ENCODE data around the gene EMP2.

EMP2 gene

DNA sequence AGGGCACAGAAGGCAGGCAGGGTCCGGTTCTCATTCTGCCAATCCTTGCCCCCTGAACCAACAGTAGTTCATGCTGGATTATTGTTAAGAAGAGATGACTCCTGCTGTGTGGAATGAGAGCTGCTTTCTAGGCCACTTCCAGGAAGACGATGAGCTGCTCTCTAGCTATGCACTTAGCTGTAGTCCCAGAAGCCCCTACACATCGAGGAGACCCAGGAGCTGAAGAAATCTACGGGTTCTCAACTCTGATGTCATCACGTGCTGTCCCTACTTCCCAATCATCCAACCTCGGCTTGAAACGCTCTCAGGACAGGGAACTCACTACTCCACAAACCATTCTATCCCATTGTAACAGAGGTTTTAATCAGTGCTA lies 29.0 kb upstream of the EMP2 start:
- DNase-seq = no peak

- DNase-seq = no peak
Observed at GRCh38 chr16:10608687-10609401, 28.4 kb upstream of the EMP2 start.

DNA sequence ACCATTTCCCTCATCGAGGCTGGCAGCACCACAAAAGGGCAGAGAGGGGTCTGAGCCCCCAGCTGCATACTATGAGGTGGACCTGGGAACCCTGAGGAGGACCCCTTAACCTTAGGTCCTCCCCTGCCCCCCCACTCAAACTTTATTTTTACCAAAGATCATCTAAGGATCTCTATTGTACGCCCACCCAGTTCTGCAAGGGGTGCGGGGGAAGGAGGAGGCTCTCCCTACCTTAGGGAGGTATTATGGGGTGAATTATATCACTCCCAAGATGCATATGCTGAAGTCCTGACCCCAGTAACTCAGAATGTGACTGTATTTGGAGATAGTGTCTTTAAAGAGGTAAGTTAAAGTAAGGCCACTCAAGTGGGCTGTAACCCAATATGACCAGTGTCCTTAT lies 26.8 kb upstream of the EMP2 start:
- DNase-seq = no peak

GRCh38 chr16:10606607-10607006 lies 26.2 kb upstream of the EMP2 start:
- no peak for DNase-seq

- DNase-seq = no peak
Observed at GRCh38 chr16:10605636-10606035, 25.2 kb upstream of the EMP2 start.

DNA sequence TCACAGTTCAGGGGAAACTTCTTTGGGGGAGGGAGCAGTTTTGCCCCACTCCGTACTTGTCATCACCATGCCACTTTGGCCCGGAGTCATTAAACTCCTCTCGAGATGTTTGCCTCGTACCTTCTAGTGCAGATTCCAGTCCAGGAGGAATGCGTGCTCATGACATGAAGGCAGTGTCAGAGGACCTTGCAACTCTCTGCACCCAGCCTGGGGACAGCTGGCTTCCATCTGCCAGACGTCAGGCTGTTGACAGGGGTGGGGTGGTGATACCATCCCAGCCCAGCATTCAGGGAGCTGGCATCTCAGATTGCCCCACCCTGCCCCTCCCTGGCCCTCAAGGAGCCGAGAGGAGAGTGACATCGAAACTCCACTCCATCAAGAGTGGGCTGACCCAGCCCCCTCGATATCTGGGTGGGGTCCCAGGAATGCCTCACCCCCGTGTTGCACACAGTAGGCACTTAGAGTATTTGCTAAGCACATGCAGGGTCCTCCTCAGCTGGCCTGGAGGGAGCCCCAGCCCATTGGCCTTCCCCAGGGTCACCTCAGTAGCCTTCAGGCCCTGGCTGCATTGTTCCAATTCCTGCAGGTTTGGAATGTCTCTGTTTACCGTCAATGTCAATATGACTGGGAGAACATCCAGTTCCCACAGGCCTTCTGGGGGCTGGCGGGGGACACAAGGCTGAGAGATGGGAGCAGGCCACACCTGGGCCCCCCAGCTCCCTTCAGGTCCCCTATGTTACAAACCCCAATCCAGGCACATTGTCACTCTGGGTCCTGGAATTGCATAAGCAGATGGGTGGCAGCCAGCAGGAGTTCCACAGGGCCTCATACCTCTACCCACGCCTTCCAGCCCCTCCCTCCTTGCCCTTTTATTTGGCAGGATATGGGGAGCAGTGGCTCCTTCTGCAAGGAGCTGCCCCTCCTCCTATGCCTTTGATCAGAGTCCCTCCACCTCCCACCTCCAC lies 21.3 kb upstream of the EMP2 start:
- DNase-seq = no peak

GRCh38 chr16:10600782-10601443 lies 20.5 kb upstream of the EMP2 start:
- DNase-seq = no peak

GRCh38 chr16:10599626-10600025 lies 19.2 kb upstream of the EMP2 start:
- DNase-seq = no peak

GRCh38 chr16:10598157-10598556 lies 17.8 kb upstream of the EMP2 start:
- DNase-seq = no peak

- DNase-seq = no peak
Observed at GRCh38 chr16:10597187-10597601, 16.8 kb upstream of the EMP2 start.

- DNase-seq = no peak
Observed at GRCh38 chr16:10594312-10594950, 14.0 kb upstream of the EMP2 start.

DNA sequence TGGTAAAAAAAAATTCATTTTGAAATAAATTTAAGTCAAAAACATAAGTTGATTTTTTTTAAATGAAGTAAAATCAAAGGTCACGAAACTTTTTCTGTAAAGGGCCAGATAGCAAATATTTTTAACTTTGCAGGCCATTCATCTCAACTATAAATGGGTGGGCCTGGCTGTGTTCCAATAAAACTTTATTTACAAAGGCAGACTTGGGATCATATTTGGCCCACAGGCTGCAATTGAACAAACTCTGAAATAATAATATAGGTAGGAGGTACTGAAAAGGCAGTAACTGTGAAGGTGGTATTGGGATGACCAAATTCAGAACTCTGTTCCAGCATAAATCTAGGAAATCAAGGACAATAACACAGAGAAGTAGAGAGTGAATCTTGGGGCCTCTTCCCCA lies 12.2 kb upstream of the EMP2 start:
- DNase-seq = no peak

GRCh38 chr16:10590342-10590741 lies 9.9 kb upstream of the EMP2 start:
- DNase-seq = no peak

DNA sequence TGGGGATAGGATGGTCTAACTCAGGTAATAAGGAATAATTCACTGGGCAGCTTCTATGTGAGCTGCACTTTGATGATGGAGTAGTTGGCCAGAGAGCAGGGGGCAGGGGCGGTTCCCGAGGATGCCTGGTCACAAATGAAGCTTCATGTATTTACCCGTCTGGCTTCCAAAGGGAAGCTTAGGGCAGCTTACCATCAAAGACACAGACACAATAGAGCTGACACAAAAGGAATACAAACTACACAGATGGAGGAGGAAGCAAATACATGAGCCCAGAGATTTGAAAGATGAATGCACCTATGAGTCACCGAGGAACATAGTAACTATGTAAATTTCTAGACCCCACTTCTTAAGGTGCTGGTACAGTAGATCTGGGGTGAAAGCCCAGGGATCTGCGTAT lies 8.7 kb upstream of the EMP2 start:
- no peak for DNase-seq

DNA sequence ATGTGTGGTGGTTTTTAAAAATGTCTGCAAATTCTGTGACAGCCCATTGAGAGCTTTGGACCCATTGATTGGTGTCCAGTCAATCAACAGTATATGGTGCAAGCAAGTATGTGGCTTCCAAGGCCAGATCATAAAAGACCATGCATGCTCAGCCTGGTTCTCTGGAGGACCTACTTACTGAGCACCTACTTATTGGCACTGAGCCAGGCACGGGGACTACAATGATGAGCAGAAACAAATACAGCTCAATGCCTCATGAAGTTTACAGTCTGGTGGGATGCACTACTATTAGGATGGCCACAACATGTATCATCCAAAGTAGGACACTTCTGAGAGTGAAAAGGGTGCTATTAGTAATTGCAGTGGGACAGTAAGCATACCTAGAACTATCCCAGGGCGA lies 7.2 kb upstream of the EMP2 start:
- DNase-seq = no peak

DNA sequence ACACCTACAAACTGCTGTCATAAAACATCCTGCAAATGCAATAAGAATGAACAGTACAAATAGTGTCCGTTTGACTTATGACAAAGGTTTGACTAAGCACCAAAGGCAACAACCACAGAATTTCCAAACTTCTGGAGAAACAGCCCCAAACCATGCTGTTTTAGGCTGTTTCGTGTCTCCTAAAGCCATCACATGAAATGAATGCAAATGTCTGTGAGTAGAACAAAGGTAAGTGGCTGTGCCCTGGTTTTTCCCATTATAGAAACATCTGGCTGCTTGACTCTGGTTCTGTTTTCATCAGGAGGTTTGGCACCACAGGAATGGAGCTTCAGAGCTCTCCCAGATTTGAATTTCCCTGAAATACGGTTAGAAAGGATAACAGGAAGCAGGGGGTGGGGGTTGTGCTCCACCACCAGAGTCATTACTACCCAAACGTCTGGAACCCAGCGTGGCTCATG lies 4.6 kb upstream of the EMP2 start:
- no peak for DNase-seq

DNA sequence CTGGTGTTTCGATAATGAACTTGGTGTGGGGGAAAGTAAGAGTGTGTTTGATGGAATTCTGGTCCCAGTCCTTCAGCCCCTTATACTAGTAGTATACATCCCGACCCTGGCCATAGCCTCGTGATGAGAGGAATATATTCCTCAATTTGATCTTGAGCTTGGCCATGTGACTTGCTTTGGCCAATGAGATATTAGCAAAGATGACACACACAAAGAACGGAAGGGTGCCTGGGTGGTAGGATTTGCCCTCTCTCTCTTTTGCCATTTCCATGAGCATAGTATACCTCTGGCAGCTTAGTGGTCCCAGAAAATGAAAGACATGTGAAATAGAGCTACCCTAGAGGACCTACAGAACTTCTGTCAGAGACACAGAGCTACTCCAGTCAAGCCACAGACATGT lies 2.9 kb upstream of the EMP2 start:
- no peak for DNase-seq

DNA sequence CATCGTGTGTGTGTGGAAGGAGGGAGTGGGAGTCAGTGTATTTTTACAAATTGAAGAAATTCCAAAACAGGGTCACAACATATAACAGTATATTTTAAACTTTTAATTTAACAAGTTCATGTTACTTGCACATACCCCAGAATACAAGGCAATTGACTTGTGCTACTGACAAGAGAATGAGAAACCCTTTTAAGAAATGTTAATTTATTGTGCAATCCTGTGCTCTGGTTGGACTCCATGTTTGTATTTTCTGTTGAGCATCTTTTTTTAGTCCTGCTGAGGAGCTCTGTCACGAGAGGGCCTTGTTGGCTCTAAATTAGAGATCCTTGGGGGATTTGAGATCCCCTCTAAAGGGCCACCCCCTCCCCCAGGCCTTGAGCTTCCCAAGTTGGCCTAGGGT lies 1.1 kb upstream of the EMP2 start:
- no peak for DNase-seq

DNA sequence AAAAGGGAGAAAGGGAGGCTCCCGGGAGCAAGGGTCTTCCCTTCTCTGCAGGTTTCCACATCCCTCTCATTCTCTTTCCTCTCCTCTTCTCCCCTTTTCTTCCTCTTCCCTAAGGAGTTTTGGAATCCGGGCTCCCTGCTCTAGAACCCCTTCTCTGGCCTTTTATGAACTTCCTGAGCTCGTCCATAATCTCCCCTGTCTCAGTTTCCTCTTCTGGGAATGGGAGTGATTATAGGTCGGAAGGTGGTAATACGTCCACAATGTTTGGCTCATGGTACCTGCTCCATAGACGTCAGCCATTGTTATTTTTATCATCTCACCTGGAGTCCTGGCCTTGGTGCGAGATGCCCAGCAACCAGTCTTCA lies 467 bp upstream of the EMP2 start:
- no peak for DNase-seq

GRCh38 chr16:10579575-10579964 lies 828 bp downstream of the EMP2 start:
- DNase-seq = no peak

GRCh38 chr16:10578474-10579316 lies 1.7 kb downstream of the EMP2 start:
- DNase-seq = no peak
